Measurements from ENCODE around the gene TMEM221.

DNA sequence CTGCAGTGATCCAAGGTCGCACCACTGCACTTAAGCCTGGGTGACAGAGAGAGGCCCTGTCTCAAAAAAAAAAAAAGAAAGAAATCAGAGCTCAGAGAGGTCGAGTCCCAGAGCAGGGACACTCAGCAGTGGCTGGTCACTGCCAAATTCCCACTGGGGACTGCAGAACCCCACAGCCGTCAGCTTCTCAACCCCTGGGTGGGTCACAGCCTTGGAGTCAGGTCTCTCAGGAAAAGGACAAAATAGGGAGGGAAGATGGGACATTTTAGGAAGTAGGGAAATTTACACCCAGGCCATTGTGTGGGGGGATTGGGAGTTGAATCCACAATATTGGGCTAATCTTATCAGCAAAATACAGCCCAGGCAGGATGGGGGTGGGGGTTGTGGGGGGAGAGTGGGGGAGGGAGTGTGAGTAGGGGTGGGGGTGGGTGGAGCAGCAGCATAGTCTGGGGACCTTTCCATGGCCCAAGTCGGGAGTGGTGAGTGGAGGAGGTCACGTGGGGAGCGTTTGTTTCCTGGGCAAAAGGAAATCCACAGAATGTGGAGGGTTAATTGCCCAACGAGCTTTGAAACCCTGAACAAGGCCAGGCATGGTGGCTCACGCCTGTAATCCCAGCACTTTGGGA lies 49.5 kb downstream of the TMEM221 start:
- no peak for TF ChIP-seq POLR2AphosphoS5 (IDR thresholded peaks at IDR 0.05)
- TF ChIP-seq CTCF (IDR thresholded peaks at IDR 0.05) = no peak
- TF ChIP-seq POLR2A (IDR thresholded peaks at IDR 0.05) = no peak

Measured in suprapubic skin (tissue), 4 donors.